Right atrium auricular region (tissue), 2 donors: Measurements from ENCODE around the gene RXYLT1. TPM values are rescaled to one million over a fixed set of nuclear protein-coding genes. Genes with fewer than 3 reads are reported as not detected.

Source experiments
- DNase-seq: peaks from one replicate; pipeline ENCODE4 v3.0.0-alpha.2; 2019; ENCODE audit warnings: low spot score
- H3K27ac ChIP-seq, 2 donors: fragments of 200-600 bp; sonication (generic); 1 replicate in 1 of 2; 2 replicates in 1 of 2; pipeline ENCODE4 v1.5.1; 2016 to 2019
- H3K27me3 ChIP-seq, 2 donors: fragments of 200-600 bp; sonication (generic); one replicate each; pipeline versions ENCODE4 v1.5.1 to v1.6.0; 2017 to 2019
- H3K36me3 ChIP-seq: fragments of 200-600 bp; sonication (generic); one replicate; pipeline ENCODE4 v1.5.1; 2016
- H3K4me1 ChIP-seq, 2 donors: fragments of 200-600 bp; sonication (generic); one replicate each; pipeline versions ENCODE4 v1.5.1 to v1.6.0; 2017 to 2019
- H3K4me3 ChIP-seq, 2 donors: fragments of 200-600 bp; sonication (generic); 1 replicate in 1 of 2; 2 replicates in 1 of 2; pipeline ENCODE4 v1.5.1; 2017 to 2019; ENCODE audit warnings: mild to moderate bottlenecking in 1 of 2, moderate library complexity in 1 of 2
- H3K9me3 ChIP-seq, 2 donors: fragments of 200-600 bp; sonication (generic); one replicate each; pipeline ENCODE4 v1.5.1; 2019
- total RNA-seq, 2 donors: library from RNA; depleted of rRNA; stranded (reverse); fragments of >200 nt; gene quantifications; one replicate each; pipeline ENCODE4 v1.1.0, GENCODE V29; 2016
- TF ChIP-seq, protein P1 (sequence below), 2 donors: fragments of 200-600 bp; sonication (generic); IDR thresholded peaks; one replicate each; pipeline ENCODE4 v1.5.1; 2019; ENCODE audit warnings: antibody characterized with exemption in 2 of 2

Gene RXYLT1
- total RNA-seq, 2 donors from 2014 or later: 18.7 to 21.7 TPM

DNA sequence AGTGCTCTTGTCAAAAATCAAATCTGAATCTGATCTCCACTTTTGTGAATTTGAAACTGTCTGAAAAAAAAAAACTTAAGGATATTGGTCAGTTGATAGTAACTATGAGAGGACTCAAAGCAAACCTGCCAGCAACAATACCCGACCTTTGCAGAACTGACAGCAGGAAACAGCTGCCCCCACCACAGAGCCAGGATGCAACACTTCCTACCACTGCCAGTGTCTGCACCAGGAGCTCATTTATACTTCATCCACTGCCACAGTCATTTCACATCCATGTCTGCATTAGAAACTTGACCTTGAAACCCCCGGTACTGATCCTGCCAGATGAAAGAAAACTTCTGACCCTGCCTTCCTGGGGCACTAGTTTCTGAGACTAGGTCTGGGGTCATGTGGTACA lies 27.4 kb upstream of the RXYLT1 start:
- Histone ChIP-seq H3K9me3 (no peaks in the 10 kb centered on the region), H3K36me3 (no peaks in the 10 kb centered on the region), H3K4me3 (no peak overlapping the region), H3K27ac (no peak overlapping the region), H3K4me1 (no peaks in the 10 kb centered on the region), H3K27me3 (no peaks in the 10 kb centered on the region)
- no peak for DNase-seq
- TF ChIP-seq, protein P1, sequence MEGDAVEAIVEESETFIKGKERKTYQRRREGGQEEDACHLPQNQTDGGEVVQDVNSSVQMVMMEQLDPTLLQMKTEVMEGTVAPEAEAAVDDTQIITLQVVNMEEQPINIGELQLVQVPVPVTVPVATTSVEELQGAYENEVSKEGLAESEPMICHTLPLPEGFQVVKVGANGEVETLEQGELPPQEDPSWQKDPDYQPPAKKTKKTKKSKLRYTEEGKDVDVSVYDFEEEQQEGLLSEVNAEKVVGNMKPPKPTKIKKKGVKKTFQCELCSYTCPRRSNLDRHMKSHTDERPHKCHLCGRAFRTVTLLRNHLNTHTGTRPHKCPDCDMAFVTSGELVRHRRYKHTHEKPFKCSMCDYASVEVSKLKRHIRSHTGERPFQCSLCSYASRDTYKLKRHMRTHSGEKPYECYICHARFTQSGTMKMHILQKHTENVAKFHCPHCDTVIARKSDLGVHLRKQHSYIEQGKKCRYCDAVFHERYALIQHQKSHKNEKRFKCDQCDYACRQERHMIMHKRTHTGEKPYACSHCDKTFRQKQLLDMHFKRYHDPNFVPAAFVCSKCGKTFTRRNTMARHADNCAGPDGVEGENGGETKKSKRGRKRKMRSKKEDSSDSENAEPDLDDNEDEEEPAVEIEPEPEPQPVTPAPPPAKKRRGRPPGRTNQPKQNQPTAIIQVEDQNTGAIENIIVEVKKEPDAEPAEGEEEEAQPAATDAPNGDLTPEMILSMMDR (IDR thresholded peaks at IDR 0.05): no peak

DNA sequence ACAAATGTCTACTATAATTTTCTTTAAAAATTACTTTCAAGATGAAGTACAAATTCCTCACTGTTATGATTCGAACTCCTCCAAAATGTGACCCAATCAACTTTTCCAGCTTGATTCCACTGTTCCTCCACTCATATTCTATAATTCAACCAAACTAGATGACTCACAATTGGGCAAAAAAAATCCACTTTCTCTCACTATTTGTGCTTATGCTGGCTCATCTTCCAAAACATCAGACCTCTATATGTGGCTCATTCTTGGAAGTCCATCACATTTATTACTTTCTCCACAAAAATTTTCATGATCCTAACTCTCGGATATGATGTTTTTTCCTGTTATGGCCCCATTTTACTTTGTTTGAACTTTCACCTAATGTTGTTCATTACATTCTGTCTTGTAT lies 26.9 kb upstream of the RXYLT1 start:
- no peak for DNase-seq
- TF ChIP-seq, protein P1 (IDR thresholded peaks at IDR 0.05): no peak

DNA sequence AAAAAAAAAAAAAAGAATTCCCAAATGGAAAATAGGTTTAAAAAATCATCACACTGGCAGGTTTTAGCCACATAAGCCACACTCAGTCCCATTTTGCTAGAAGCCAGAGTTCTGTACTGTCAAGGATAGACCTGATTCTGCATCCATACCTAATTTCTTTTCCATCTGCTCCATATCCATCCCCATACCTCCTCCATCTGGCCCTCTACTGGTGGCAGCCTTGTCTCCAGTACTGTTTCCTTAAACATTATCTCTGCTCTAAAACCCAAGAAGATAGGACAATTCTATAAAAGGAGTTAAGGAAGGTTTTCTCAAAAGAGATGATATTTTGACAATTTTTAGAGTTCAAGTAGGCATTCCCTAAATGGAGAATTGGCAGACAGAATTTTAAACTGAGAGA lies 26.0 kb upstream of the RXYLT1 start:
- no peaks in the 10 kb centered on the region for H3K9me3 ChIP-seq
- no peak for DNase-seq
- H3K4me3 ChIP-seq: no peak overlapping the region
- H3K27me3 ChIP-seq: no peaks in the 10 kb centered on the region
- no peaks in the 10 kb centered on the region for H3K36me3 ChIP-seq
- no peaks in the 10 kb centered on the region for H3K4me1 ChIP-seq
- TF ChIP-seq, protein P1 (IDR thresholded peaks at IDR 0.05): no peak
- no peak overlapping the region for H3K27ac ChIP-seq

More for the DNA sequence above, 26.9 kb upstream of the RXYLT1 start:
- no peaks in the 10 kb centered on the region for H3K27me3 ChIP-seq
- no peaks in the 10 kb centered on the region for H3K9me3 ChIP-seq
- H3K27ac ChIP-seq: no peak overlapping the region
- H3K4me1 ChIP-seq: no peaks in the 10 kb centered on the region
- no peaks in the 10 kb centered on the region for H3K36me3 ChIP-seq
- H3K4me3 ChIP-seq: no peak overlapping the region

DNA sequence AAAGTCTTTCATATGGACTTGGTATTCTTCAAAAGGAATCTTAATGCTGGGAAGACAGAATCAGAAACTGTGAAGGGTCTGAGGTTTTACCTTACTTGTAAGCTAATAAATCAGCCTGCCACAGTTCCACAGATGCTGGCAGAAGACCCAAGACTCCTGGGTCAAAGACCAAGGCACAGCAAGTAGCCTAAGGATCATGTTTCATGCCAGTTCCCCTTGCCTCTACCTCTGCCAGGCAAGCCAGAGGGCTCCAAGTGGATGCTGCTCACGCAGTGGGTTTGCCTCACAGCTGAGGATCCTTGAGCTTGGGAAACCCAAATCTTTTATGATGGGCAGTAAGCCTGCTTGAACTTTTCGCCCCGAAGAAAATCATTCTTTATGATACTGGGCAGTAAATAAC lies 15.2 kb upstream of the RXYLT1 start:
- H3K36me3 ChIP-seq: no peaks in the 10 kb centered on the region
- no peak overlapping the region for H3K27ac ChIP-seq
- no peaks in the 10 kb centered on the region for H3K27me3 ChIP-seq
- no peaks in the 10 kb centered on the region for H3K9me3 ChIP-seq
- TF ChIP-seq, protein P1 (IDR thresholded peaks at IDR 0.05): no peak
- no peak for DNase-seq
- H3K4me1 ChIP-seq: no peaks in the 10 kb centered on the region
- no peak overlapping the region for H3K4me3 ChIP-seq

DNA sequence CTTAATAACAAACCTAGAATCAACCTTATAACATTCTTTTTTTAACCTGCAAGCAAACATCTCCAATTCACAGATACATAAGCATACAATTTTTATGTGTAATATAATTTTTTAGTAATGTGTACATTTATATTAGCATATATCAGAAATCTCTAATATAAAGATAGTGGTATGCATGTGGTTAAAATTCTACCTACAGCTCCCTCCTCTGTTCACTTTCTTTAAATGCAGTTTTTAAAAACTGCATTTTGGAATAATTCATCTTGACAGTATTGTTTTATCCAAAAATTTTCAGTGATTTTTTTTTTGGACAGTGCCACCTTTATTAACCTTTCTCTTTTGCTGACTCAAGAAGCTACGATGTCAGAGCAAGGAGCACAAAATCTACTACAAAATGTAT lies 13.2 kb upstream of the RXYLT1 start:
- H3K9me3 ChIP-seq: no peaks in the 10 kb centered on the region
- H3K27ac ChIP-seq: no peak overlapping the region
- H3K4me1 ChIP-seq: no peaks in the 10 kb centered on the region
- no peaks in the 10 kb centered on the region for H3K36me3 ChIP-seq
- no peak overlapping the region for H3K4me3 ChIP-seq
- no peak for DNase-seq
- H3K27me3 ChIP-seq: no peaks in the 10 kb centered on the region
- TF ChIP-seq, protein P1 (IDR thresholded peaks at IDR 0.05): peak in 1 of 2 donors; percentile 36

DNA sequence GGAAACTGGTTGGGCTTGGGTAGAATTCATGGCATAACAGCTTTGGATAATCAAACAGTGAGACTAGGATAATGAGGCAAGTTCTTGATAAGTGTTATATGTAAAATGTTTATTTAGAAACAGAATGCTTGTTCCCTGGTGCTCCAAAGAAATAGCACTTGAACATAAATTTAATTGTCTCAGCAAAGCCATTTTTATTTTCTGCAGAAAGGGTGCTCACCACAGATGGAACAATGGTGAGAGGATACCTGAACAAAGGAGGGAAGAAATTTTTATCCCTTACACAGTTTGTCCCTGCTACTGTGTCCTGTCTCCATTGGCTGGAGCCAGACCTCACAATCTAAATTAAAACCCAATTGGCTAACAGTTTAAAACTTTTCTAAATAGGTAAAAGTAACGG lies 9.3 kb upstream of the RXYLT1 start:
- no peak for DNase-seq
- Histone ChIP-seq H3K27ac (no peak overlapping the region), H3K4me3 (no peak overlapping the region), H3K36me3 (no peaks in the 10 kb centered on the region), H3K27me3 (no peaks in the 10 kb centered on the region), H3K4me1 (no peaks in the 10 kb centered on the region), H3K9me3 (no peaks in the 10 kb centered on the region)
- TF ChIP-seq, protein P1 (IDR thresholded peaks at IDR 0.05): no peak
